ENCODE measurements around the gene FAT1.

FAT1 gene

DNA sequence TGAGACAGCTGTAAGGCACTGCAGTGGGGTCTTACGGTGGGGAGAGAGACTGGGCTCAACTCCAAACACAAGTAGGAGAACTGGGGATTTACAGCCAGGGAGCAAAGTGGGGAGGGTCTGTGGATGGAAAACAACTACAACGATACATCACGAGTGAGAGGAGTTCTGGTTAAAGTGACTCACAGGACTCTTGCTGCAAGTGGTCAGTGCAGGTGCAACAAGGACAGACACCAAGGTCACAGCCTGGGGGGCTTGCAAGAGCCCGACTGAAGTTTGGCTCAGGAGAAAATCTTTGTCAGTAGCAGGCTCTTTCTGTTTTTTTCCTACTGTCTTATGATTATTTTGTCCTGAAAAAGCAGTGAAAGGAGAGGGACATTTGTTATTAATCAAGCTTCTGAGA is 10.1 kb upstream of the FAT1 start (continued):
- TF ChIP-seq, protein P1, sequence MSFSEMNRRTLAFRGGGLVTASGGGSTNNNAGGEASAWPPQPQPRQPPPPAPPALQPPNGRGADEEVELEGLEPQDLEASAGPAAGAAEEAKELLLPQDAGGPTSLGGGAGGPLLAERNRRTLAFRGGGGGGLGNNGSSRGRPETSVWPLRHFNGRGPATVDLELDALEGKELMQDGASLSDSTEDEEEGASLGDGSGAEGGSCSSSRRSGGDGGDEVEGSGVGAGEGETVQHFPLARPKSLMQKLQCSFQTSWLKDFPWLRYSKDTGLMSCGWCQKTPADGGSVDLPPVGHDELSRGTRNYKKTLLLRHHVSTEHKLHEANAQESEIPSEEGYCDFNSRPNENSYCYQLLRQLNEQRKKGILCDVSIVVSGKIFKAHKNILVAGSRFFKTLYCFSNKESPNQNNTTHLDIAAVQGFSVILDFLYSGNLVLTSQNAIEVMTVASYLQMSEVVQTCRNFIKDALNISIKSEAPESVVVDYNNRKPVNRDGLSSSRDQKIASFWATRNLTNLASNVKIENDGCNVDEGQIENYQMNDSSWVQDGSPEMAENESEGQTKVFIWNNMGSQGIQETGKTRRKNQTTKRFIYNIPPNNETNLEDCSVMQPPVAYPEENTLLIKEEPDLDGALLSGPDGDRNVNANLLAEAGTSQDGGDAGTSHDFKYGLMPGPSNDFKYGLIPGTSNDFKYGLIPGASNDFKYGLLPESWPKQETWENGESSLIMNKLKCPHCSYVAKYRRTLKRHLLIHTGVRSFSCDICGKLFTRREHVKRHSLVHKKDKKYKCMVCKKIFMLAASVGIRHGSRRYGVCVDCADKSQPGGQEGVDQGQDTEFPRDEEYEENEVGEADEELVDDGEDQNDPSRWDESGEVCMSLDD (tag by site-specific recombination; IDR thresholded peaks at IDR 0.05): no peak
- TF ChIP-seq ZNF843 (tag by site-specific recombination; IDR thresholded peaks at IDR 0.05): no peak

DNA sequence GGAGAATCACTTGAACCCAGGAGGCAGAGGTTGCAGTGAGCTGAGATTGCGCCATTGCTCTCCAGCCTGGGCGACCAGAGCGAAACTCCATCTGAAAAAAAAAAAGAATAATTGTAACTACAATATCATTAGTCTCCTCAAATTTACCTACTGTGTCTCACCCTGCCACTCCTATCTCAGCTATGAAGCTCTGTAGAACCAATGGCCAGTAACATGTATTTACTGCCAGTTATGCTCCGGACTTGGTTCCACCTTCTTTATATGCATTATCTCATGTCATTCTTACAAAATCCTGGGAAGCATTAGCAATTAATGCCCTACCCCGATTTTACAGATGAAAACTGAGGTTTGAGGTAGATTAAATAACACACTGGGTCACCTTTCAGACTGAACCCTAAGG is 7.0 kb upstream of the FAT1 start:
- H3K4me1 ChIP-seq (ENCODE audit: control insufficient read depth, insufficient read depth, low read length): no peaks in the 10 kb centered on the region; the same call in 1 of the 2 replicates
- H3K36me3 ChIP-seq (ENCODE audit: control insufficient read depth in 2 of 2, insufficient read depth in 1 of 2, low read length in 2 of 2): no peaks in the 10 kb centered on the region
- ChIA-PET CTCF (interaction anchor here (0.6 to 0.7 kb wide), 2 partner anchors 371 to 1228 kb away, joined by 3 to 4 read pairs; no protein-coding TSS in a partner anchor), POLR2A (no interaction called here)
- no peaks in the 10 kb centered on the region for H3K9me3 ChIP-seq (ENCODE audit: control insufficient read depth, insufficient read depth, low read depth, low read length)
- TF ChIP-seq ZNF19 (tag by site-specific recombination; IDR thresholded peaks at IDR 0.05; ENCODE audit: low read depth) (no peak), ZSCAN16 (tag by site-specific recombination; IDR thresholded peaks at IDR 0.05) (no peak), KLF9 (tag by site-specific recombination; IDR thresholded peaks at IDR 0.05; ENCODE audit: low read depth) (no peak), ZNF2 (tag by site-specific recombination; IDR thresholded peaks at IDR 0.05) (no peak), ZNF558 (tag by site-specific recombination; IDR thresholded peaks at IDR 0.05) (no peak), ZNF155 (tag by site-specific recombination; IDR thresholded peaks at IDR 0.05) (no peak), HOXA7 (CRISPR knock-in tag; IDR thresholded peaks at IDR 0.05; ENCODE audit: borderline replicate concordance) (no peak), ZNF175 (tag by site-specific recombination; IDR thresholded peaks at IDR 0.05) (no peak), ZNF138 (tag by site-specific recombination; IDR thresholded peaks at IDR 0.05; ENCODE audit: borderline replicate concordance) (no peak), ZNF76 (tag by site-specific recombination; IDR thresholded peaks at IDR 0.05; ENCODE audit: borderline replicate concordance, low read depth) (no peak)
- TF ChIP-seq, protein P2, sequence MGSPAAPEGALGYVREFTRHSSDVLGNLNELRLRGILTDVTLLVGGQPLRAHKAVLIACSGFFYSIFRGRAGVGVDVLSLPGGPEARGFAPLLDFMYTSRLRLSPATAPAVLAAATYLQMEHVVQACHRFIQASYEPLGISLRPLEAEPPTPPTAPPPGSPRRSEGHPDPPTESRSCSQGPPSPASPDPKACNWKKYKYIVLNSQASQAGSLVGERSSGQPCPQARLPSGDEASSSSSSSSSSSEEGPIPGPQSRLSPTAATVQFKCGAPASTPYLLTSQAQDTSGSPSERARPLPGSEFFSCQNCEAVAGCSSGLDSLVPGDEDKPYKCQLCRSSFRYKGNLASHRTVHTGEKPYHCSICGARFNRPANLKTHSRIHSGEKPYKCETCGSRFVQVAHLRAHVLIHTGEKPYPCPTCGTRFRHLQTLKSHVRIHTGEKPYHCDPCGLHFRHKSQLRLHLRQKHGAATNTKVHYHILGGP (tag by site-specific recombination; IDR thresholded peaks at IDR 0.05): no peak
- no peak overlapping the region for H3K4me3 ChIP-seq (ENCODE audit: low read depth, low read length)
- H3K27ac ChIP-seq (ENCODE audit: extremely low read depth, low read depth, low read length): no peak overlapping the region

DNA sequence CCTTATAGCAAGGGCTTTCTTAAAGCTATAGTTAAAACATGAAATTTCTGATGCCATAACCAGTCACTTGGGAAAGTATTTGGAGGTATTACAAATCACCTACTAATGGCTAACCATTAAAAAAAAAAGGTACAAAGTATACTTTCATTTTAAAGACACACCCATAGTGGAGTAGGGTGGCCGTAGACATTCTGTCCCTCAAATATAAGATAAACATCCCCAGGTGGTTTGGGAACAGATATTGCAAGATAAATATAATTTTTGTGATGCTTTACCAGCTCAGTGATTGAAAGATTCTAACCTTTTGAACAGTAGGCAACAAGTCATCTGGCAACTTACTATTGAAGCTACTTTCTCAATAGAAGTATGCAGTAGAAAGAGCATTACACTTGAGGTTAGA is 6.2 kb upstream of the FAT1 start:
- H3K9me3 ChIP-seq (ENCODE audit: control insufficient read depth, insufficient read depth, low read depth, low read length): no peaks in the 10 kb centered on the region
- no peak overlapping the region for H3K4me3 ChIP-seq (ENCODE audit: low read depth, low read length)
- ChIA-PET CTCF (interaction anchor here (0.6 to 1.3 kb wide), 2 partner anchors 160 to 185 kb away, joined by 4 read pairs; no protein-coding TSS in a partner anchor), POLR2A (no interaction called here)
- H3K36me3 ChIP-seq (ENCODE audit: control insufficient read depth in 2 of 2, insufficient read depth in 1 of 2, low read length in 2 of 2): no peaks in the 10 kb centered on the region
- no peak overlapping the region for H3K27ac ChIP-seq (ENCODE audit: extremely low read depth, low read depth, low read length)
- H3K4me1 ChIP-seq (ENCODE audit: control insufficient read depth, insufficient read depth, low read length): no peaks in the 10 kb centered on the region; the same call in 1 of the 2 replicates
- TF ChIP-seq, protein P3, sequence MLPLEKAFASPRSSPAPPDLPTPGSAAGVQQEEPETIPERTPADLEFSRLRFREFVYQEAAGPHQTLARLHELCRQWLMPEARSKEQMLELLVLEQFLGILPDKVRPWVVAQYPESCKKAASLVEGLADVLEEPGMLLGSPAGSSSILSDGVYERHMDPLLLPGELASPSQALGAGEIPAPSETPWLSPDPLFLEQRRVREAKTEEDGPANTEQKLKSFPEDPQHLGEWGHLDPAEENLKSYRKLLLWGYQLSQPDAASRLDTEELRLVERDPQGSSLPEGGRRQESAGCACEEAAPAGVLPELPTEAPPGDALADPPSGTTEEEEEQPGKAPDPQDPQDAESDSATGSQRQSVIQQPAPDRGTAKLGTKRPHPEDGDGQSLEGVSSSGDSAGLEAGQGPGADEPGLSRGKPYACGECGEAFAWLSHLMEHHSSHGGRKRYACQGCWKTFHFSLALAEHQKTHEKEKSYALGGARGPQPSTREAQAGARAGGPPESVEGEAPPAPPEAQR (tag by site-specific recombination; IDR thresholded peaks at IDR 0.05): no peak
- TF ChIP-seq ZNF629 (tag by site-specific recombination; IDR thresholded peaks at IDR 0.05): no peak
- TF ChIP-seq, protein P4, sequence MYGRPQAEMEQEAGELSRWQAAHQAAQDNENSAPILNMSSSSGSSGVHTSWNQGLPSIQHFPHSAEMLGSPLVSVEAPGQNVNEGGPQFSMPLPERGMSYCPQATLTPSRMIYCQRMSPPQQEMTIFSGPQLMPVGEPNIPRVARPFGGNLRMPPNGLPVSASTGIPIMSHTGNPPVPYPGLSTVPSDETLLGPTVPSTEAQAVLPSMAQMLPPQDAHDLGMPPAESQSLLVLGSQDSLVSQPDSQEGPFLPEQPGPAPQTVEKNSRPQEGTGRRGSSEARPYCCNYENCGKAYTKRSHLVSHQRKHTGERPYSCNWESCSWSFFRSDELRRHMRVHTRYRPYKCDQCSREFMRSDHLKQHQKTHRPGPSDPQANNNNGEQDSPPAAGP (tag by site-specific recombination; IDR thresholded peaks at IDR 0.05): no peak
- TF ChIP-seq, protein P5, sequence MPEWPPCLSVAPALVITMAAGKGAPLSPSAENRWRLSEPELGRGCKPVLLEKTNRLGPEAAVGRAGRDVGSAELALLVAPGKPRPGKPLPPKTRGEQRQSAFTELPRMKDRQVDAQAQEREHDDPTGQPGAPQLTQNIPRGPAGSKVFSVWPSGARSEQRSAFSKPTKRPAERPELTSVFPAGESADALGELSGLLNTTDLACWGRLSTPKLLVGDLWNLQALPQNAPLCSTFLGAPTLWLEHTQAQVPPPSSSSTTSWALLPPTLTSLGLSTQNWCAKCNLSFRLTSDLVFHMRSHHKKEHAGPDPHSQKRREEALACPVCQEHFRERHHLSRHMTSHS (tag by site-specific recombination; IDR thresholded peaks at IDR 0.05): no peak
- no peak for TF ChIP-seq ZNF335 (tag by site-specific recombination; conservative IDR thresholded peaks at IDR 0.05)
- no peak for TF ChIP-seq ZBTB20 (tag by site-specific recombination; IDR thresholded peaks at IDR 0.05)
- TF ChIP-seq ZNF670 (tag by site-specific recombination; IDR thresholded peaks at IDR 0.05; ENCODE audit: low read depth): no peak
- TF ChIP-seq, protein P6, sequence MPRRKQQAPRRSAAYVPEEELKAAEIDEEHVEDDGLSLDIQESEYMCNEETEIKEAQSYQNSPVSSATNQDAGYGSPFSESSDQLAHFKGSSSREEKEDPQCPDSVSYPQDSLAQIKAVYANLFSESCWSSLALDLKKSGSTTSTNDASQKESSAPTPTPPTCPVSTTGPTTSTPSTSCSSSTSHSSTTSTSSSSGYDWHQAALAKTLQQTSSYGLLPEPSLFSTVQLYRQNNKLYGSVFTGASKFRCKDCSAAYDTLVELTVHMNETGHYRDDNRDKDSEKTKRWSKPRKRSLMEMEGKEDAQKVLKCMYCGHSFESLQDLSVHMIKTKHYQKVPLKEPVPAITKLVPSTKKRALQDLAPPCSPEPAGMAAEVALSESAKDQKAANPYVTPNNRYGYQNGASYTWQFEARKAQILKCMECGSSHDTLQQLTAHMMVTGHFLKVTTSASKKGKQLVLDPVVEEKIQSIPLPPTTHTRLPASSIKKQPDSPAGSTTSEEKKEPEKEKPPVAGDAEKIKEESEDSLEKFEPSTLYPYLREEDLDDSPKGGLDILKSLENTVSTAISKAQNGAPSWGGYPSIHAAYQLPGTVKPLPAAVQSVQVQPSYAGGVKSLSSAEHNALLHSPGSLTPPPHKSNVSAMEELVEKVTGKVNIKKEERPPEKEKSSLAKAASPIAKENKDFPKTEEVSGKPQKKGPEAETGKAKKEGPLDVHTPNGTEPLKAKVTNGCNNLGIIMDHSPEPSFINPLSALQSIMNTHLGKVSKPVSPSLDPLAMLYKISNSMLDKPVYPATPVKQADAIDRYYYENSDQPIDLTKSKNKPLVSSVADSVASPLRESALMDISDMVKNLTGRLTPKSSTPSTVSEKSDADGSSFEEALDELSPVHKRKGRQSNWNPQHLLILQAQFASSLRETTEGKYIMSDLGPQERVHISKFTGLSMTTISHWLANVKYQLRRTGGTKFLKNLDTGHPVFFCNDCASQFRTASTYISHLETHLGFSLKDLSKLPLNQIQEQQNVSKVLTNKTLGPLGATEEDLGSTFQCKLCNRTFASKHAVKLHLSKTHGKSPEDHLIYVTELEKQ (tag by site-specific recombination; IDR thresholded peaks at IDR 0.05; ENCODE audit: borderline replicate concordance): no peak
- TF ChIP-seq ZNF514 (tag by site-specific recombination; IDR thresholded peaks at IDR 0.05): no peak
- TF ChIP-seq ZNF548 (tag by site-specific recombination; IDR thresholded peaks at IDR 0.05): no peak
- no peak for TF ChIP-seq SCRT1 (tag by site-specific recombination; IDR thresholded peaks at IDR 0.05; ENCODE audit: borderline replicate concordance)
